WTC11 (cell line): ENCODE results near the gene SOAT2.
A peak's percentile ranks its signal among the peaks of the same experiment; 100 is the strongest.

Source experiments
- FOXJ3 ChIP-seq: sonication (generic); formaldehyde crosslinking; IDR thresholded peaks from 2 replicates; pipeline ENCODE4 v1.9.0; 2021; ENCODE audit warnings: missing genetic modification reagents, mild to moderate bottlenecking, borderline replicate concordance
- SMAD3 ChIP-seq: sonication (generic); formaldehyde crosslinking; IDR thresholded peaks from 2 replicates; pipeline ENCODE4 v1.8.0; 2022; ENCODE audit warnings: missing genetic modification reagents, mild to moderate bottlenecking, borderline replicate concordance
- TEAD1 ChIP-seq: sonication (generic); formaldehyde crosslinking; IDR thresholded peaks from 2 replicates; pipeline ENCODE4 v1.8.0; 2022; ENCODE audit warnings: mild to moderate bottlenecking, missing genetic modification reagents
- TF ChIP-seq, protein P1 (sequence below): fragments of 200-600 bp; IDR thresholded peaks from 2 replicates; pipeline ENCODE4 v1.8.0; 2022; ENCODE audit warnings: antibody characterized with exemption

DNA sequence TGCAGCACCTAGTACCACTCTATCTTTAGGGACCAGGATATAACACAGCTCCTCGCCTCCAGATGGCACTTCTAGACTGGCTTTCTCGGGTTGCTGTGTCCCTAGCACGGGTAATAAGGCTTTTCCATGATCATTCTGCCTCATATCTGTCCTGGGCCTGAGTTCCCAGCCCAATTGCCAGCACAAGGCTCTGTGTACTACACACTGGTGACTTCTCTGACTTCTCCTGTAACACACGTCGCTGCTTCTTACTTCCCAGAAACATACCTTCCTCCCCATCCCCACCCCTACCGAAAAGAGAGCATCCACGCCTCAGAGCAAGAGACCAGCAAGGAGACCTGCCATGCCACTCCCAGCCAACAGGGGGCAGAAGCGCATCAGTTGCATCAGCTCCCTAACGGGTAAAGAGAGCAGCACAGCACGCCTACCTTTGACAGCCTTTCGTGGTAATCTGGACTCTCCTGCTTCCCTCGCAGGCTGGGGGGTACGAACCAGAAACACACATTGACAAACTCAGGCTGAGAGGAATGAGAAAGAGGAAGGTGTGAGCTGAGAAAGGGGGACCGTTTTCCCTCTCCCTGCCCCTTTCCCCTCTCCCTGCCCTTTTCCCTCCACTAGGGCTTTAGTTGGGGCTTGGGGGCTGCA lies 56.0 kb downstream of the SOAT2 start:
- TF ChIP-seq, protein P1, sequence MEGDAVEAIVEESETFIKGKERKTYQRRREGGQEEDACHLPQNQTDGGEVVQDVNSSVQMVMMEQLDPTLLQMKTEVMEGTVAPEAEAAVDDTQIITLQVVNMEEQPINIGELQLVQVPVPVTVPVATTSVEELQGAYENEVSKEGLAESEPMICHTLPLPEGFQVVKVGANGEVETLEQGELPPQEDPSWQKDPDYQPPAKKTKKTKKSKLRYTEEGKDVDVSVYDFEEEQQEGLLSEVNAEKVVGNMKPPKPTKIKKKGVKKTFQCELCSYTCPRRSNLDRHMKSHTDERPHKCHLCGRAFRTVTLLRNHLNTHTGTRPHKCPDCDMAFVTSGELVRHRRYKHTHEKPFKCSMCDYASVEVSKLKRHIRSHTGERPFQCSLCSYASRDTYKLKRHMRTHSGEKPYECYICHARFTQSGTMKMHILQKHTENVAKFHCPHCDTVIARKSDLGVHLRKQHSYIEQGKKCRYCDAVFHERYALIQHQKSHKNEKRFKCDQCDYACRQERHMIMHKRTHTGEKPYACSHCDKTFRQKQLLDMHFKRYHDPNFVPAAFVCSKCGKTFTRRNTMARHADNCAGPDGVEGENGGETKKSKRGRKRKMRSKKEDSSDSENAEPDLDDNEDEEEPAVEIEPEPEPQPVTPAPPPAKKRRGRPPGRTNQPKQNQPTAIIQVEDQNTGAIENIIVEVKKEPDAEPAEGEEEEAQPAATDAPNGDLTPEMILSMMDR: peak; percentile 97
- no peak for TF ChIP-seq TEAD1 (CRISPR knock-in tag)
- no peak for TF ChIP-seq FOXJ3 (CRISPR knock-in tag)
- no peak for TF ChIP-seq SMAD3
